T1000 (cell line): ENCODE data around the gene PRKAR1B.

Source experiments
- DNase-seq: peaks from one replicate; lab custom pipeline; 2025; ENCODE audit warnings: mixed read lengths; lab: John Stamatoyannopoulos, UW

Gene PRKAR1B

DNA sequence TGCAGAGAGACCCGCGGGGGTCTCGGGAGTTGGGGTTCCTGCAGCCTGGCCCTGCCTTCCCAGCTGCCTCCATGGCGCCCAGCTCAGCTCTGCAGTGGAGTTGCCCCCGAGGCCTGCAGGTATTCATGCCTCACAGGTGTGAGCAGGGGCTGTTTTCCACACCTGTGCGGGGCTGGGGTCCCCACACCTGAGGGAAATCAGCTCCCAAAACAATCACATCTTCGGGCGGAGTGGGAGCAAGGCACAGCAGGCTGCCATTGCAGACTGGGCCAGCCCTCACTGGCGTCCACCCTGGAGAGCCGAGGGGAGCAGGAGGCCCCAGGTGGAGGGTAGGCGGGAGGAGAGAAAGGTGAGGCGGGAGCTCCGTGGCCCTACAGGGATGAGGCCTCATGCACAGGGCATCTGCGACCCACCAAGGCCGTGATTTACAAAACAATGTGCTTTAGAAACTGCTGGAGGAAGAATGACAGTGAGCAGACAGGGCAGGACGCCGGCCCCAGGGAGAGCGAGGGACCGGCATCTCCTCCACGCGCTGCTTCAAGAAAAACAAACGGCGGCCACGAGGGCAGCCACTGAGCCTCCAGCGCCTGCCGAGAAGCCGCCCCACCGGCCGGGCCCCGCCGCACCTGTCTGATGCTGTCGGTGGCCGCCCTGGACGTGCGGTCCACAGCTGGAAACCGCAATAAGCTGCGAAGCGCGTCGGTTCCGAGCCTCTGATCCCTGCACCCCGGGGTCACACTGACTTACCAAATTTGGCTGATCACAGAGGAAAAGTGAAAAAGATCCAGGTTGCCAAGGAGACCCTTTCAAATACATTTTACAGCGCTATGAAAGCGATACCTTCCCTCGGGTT is 154.4 kb downstream of the PRKAR1B start:
- DNase-seq, result no peak

DNA sequence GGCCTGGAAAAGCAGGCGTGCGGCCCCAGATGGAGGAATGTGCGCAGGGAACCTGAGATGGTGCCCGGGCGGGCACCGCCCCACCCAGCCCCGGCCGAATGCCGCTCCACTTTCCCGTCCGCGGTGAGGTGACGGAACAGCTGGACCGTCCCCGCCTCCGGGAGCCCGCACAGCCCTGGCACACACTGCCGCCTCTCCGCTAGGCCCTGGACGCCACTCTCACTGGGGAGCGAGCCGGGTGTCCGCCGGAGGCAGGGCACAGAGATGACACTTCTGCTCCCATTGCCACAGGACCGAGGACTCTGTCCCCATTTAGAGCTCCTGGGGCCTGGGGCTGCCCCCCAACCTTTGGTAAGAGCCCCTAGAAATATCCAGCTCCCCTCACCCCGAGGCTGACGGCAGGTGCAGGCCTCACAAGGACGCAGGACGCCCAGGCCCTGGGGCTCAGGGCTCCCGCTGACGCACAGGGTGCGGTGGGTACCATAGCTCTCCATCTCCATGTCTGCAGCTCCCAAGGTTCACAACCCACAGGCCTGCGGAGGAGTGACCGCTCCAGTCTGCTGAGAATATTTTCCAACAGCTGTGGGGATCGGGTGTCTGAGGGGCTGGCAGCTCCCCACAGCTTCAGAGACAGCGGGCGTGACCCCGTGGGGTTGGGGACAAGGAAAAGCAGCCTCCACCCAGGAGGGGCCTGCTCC is 155.2 kb downstream of the PRKAR1B start:
- no peak for DNase-seq

DNA sequence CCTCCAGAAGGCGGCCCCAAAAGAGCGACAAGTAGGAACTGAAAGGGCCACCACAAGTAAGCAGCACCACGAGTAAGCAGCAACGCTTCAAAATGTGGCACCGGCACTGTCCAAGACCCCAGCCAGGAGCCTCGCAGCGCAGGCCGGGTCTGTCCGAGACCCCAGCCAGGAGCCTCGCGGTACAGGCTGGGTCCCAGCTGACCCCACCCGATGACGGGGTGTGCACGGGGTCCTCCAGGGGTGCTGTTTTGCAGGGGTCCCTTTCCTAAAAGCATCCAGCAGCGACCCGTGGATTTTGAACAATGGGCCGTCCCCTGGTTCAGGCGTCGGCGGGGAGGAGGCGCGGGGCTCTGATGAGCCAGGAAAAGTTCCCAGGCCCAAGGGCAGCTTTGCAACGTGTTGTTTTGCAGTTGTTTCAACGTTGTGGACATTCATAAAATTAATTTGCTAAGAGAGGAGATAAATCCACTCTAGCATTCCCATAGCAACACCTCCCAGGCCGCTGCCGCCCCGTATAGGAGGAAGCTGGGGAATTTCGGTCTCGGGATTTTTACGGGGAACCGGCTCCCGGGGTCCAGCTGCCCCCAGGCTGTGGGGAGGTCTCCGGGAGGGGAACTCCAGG is 155.9 kb downstream of the PRKAR1B start:
- no peak for DNase-seq

DNA sequence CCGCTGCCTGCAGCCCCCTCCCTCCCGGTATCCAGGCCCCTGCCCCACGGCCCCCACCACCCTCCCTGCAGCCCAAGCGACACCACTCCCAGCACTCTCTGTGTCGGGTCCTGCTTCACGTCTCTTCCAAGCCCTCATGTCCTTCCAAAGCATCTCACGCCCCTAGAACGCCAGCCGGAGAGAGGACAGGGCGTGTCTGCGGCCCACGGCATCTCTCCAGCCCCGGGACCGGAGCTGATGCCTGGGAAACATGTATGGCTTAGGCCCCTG is 156.3 kb downstream of the PRKAR1B start:
- no peak for DNase-seq

DNA sequence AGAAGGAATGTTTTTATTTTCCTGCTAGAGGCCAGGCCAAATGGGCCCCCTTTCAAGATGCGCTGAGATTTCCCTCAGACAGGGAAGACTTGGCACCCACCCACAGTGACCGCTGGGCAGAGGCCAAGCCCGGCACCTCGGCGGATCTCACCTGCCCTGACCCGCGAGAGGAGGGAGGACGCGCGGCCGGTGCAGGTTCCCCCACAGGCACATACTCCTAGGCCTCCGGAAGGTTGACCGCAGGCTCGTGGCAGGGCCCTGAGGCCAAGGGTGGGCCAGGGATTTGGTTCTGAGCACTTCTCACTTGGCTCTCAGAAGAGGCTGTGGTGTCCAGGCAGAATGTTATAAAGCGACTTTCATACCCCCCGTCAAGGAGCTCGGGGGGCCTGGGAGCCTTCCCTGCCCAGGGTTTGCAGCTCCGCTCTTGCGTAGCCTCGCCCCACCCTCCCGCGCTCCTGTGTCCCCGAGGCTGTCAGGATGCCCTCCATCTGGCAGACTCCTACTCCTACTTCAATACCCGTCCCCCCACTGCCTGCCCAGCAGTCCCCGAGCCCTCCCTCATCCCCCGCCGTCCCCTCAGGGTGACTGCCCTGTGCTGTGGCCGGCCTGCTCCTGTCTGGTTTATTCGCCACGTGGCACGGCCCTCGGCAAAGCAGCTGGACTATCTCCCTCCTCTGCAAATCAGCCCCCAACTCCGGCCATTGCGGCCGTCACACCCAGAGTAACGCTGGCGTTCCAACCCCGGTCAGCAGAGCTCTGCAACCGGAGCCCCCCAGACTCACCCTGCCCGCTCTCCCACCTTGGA is 156.9 kb downstream of the PRKAR1B start:
- no peak for DNase-seq

DNA sequence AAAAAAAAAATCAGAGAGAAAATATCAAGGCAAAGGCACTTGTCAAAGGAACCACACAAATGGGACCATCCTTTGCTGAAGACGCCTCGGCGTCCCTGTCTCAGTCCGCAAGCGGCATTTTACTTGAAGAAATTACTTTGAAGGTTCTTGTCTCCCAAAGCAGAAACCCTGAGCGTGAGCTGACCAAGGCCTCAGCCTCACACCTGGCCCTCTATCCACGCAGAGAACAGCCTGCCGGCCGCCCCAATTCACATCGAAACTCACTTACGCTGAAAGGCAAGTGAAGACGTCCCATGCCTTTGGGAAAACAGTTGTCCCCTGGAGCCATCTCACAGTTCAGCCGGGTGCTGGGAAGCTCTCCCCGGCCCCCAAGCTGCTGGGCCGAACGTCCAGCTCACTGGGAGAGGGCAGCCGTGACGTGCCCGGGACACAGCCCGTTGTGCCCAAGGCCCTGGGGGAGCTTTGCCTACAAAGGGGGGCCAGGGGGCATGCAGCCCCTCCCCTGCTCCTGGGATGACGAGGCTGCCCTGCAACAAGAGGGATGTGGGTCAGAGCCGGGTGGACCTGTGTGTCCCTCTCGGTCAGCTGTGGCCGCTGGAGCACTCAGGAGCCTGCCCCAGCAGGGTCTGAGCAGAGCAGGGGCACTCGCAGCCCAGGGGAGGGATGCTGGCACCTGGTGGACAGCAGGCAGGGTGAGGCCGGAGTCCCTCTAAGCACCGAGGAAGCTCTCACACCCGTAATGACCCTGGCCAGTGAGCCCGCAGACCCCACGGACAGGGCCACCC is 157.8 kb downstream of the PRKAR1B start:
- no peak for DNase-seq

DNA sequence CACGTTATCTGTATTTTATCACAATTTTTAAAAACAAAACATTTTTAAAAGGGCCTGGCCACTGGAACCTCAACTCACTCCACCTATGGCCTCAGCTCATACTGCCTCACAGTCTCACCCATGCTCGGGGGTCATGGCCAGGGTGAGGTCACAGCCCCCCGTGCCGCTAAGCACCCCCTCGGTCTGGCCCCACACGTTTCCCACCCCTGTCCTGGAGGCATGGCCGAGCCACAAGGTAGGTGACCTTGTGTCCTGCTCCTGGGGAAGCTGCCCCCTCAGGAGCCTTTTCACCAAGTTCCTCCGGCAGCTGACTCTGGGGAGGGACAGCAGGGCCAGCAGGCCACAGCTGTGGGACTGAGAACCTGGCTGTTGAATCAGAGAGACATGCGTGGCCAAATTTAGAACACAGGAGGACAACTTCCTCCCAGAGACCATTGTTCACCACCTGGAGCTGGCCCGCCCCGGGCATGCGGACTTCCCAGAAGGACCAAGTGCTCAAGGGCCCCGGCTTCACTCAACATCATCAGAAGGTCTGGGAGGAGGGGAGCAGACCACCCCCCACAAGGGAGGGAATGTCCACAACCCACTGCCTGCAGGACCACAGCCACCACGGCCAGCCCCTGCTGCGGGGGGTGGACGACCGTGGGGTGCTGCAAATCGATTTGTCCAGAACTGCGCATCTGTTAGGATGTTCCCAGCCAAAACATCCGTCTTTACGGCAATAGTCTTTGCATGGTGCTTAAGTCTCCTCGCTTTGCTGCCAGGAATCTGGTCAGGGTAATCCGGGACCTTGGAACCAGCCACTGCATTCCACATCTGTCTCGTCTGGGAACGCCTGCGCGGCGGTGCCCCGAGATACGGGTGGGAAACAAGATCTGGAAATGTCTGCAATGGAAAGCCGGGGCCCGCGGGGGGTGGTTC is 158.8 kb downstream of the PRKAR1B start:
- DNase-seq, result no peak

DNA sequence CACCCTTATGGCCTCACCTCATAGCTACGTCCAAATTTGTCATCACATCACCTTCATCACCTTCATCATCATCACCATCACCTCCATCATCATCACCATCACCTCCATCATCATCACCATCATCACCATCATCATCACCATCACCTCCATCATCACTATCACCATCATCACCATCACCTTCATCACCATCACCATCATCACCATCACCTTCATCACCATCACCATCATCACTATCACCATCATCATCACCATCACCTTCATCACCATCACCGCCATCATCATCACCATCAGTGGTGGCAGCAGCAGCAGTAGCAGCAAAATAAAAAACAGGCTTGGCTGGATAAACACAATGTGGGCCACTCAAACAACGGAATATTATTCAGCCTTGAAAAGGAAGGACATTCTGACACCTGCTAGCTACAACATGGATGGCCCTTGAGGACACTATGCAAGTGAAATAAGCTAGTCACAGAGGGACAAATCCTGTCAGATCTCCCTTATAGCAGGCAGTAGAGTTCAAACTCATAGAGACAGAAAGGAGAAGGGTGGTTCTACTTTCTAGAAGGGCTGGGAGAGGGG is 159.7 kb downstream of the PRKAR1B start:
- DNase-seq, result no peak

DNA sequence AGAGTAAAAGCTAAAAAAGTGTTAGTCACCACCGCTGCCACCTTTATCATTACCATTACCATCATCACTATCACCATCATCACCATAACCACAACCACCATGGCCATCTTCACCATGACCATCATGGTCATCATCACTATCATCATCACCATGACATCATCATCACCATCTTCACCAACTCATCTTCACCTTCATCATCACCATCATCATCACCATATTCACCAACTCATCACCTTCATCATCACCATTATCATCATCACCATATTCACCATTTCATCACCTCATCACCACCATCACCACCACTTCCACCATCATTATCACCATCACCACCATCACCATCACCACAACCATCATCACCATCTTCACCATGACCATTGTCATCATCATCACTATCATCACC is 161.0 kb downstream of the PRKAR1B start:
- DNase-seq, result no peak

DNA sequence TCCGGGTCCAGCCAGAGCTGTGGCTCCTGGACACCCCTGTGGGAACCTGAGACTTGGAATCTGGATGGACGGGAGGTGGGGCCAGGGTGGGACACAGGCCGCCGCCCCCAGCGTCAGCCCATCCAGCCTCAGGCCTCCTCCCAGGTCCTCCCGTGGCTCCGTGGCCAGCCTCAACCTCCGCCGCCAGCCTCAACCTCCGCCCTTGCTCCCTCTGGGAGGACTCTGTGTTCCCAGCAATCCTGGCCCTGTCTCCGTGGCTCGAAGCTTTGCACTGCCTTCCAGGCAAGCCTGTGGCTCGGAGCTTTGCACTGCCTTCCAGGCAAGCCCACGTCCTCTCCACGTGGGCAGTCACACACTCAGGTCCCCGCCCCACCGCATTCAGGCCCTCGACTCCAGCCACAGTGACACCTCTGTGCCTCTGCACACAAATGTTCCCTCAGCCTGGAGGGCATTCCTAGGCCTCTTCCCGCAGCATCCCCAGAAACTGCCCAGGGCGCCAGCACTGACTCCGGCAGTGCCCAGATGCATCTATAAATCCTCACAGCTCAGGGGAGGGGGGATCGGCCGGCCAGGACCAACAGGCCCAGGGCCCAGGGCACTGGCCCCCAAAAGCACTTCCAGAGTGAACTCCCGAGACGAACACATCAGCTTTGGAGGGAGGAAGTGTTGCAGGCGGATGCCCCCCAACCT is 162.8 kb downstream of the PRKAR1B start:
- no peak for DNase-seq

DNA sequence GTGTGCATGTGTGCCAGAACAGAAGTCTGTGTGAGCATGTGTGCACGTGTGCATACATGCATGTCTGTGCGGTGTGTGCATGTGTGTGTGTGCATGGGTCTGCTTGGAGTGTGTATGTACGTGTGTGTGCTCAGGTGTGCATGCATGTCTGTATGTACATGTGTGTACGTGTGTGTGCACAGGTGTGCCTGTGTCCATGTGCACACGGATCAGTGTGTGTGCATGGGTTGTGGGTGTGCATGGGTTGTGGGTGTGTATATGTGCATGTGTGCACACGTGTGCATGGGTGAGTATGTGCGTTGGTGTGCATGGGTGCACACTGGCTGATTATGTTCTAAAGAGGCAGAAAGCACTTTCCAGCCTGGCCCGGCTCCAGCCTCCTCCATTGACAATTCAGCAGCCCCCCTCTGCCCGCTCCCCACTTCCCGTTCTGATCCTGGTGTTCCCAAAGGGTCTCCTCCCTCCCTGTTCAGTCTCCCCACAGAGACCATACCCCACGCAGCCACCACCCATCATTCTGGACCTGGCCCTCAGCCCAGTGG is 163.4 kb downstream of the PRKAR1B start:
- no peak for DNase-seq

DNA sequence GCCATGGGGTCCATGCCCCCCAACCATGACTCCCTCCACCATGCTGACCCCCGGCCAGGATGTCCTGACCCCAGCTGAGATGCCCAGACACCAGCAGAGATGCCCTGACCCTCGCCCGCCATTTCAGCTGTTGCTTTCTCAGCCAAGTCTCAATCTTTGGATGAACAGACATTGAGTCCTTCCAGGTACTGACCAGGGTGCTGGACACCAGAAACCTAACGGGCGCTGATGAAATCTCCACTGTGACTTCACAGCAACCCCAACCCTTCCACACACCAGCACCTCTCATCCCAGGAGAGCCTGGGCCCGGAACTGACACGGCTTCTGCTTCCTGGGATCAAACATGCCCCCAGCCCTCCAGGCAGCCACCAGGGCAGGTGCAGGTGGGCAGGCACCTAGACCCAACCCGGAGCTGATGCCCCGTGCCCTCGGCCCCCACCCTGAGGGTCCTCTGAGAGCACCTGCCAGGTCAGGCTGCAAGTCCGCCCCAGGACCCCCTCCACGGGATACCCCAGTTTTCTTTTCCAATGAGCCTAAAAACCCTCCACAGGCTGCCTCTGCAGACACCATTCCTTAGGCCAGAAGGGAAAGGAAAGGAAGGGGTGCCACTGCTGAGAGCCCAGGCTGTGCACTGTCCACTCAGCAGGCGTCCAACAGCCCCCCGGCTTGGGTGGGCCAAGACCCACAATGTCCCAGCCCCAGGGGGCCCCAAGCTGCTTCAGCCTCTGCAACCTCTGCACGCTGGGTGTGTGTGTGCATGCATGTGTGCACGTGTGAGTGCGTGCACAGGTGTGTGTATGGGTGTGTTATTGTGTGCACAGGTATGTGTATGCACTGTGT is 164.1 kb downstream of the PRKAR1B start:
- DNase-seq, result no peak

DNA sequence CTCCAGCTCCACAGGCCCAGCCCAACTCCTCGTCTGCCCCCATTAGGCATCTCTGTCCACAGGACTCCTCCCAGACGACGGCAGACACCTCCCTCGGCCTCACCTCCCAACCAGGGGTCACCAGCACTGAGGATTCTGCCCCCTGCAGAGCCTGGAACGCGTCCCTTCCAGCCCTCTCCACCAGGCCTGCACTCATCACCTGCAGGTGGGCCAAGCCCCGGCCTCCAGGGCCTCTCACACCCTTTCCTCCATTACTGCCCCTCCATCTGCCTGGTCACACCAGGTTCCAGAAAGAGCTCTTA is 164.8 kb downstream of the PRKAR1B start:
- no peak for DNase-seq

DNA sequence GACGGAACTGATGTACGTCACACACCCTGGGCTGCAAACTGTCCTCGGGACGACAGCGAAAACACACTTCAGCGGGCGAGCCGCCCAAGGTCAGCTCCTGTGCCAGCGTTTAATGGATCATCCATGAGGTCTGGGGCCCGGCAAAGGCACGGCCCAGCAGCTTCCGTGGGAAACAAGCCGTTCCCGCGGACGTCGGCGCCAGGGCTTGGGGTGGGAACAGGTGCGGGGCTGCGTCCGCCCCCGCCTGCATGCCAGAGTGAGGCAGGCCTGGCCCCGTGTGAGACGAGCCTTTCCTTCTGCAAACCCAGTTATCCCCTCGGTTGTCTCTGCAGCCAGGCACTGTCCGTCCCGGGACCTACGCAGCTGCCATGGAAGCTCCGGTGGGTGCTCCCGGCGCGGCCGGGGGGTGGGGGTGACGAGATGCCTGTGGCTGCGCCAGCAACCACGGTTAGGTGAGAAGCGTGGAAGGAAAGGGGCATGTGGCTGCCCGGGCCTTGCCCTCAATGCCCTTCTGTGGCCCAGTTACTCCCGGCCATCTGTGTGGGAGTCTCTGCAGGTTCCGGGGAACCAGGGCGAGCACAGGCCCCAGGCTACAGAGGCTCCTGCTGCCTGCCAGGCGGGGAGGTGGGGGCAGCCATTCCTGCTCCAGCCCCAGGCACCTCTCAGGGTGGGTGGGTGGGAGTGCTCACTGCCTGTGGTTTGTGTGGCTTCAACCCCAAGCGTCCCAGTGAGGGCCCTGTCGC is 165.3 kb downstream of the PRKAR1B start:
- DNase-seq, result no peak

DNA sequence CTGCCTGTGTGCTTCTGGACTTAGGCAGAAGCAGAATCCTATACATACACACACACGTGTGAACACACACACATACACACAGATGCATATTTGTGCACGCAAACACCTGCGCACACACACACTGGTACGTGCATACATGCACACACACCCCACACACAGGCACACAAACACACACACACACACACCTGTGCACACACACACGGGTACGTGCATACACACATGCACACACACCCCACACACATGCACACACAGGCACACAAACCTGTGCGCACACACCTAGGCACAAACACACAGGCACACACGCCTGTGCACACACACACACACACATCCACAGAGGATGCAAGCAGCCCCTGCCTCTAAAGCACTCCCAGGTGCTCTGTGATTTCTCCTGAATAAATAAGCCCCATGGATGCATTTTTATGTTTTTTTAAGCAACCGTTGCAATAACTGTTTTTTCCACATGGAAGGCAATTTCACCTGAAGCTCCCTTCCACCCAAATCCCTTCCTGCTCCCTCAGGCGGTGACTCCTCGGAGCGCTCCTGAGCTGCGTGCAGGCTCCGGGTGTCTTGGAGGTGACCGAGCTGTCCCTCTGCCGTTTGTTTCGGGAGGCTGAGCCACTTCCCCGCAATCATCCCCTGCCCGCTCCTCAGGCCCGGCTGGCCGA is 166.0 kb downstream of the PRKAR1B start:
- no peak for DNase-seq

DNA sequence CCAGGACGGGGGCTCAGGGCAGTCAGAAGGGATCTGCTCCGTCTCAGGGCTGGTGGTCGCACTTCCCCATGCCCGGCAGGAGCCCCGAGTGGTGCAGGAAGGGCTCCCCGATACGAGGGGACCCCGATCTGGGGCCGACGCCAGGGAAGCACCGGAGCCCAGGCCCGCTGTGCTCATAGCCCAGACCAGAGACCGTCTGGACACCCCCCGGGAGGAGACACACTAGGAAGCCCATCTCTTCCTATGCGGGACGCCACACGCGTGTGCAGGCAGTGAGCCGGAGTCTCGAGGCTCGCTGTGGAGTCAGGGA is 167.7 kb downstream of the PRKAR1B start:
- no peak for DNase-seq

DNA sequence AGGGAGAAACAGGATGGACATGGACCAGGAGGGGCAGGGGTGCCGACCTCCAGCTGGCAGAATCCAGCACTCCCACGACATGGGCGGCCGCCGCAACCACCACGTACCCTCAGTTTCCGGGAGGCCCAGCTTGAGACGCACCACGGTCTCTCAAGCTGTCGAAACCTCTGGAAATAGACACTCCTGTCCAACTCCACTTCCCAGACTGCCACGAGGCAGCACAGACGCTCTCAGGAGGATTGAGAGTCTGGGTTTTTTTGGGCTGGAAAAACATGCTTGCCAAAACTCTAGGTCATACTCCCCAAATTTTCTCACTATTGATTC is 169.6 kb downstream of the PRKAR1B start:
- DNase-seq, result no peak
